HepG2 (cell line): Measurements from ENCODE around the gene GADD45GIP1. TPM values are rescaled to one million over a fixed set of nuclear protein-coding genes. Genes with fewer than 3 reads are reported as not detected.

Experiments
- ATAC-seq: fragments of 200-7000 bp; cut with Tn5 transposase; 3 replicates; pipeline ENCODE4 v1.9.1; 2020; ENCODE audit warnings: mild to moderate bottlenecking, moderate library complexity
- BruUV-seq: library from RNA; stranded (reverse); fragments of 400-500 nt; replicated peaks from 2 replicates; lab custom pipeline; 2021; lab: Mats Ljungman, UMichigan
- CTCF ChIA-PET: fragments of 300-600 bp; formaldehyde crosslinking; extraction: SDS; loops from one replicate; lab custom pipeline; 2021; ENCODE audit warnings: low total read pairs, inconsistent platforms, low intra/inter-chr PET ratio; lab: Yijun Ruan, JAX
- POLR2A ChIA-PET: fragments of 350-600 bp; sonication (Branson Sonifier 250); formaldehyde crosslinking; loops from one replicate; lab custom pipeline; 2020; ENCODE audit warnings: antibody characterized with exemption, inconsistent platforms; lab: Yijun Ruan, JAX
- DNase-seq: peaks from one replicate; pipeline ENCODE4 v3.0.0-alpha.2; 2015; ENCODE audit warnings: low spot score
- FAIRE-seq: peaks from 3 replicates; lab custom pipeline; 2011; peaks lifted over from hg19 to GRCh38; lab: Jason Lieb, UNC
- H2AFZ ChIP-seq: one replicate; pipeline ENCODE4 v1.6.1; 2011; ENCODE audit warnings: low read length, inconsistent platforms
- H3K27ac ChIP-seq: fragments of 300-600 bp; 3 replicates; pipeline ENCODE4 v1.8.0; 2011; ENCODE audit warnings: mixed run types, mild to moderate bottlenecking, mixed read lengths, low read length, inconsistent platforms; ENCODE audit not compliant: insufficient read depth; ENCODE audit errors: extremely low read length
- H3K27me3 ChIP-seq, 2 experiments: fragments of 200-600 bp in 1 of 2; 2 replicates in 1 of 2; 3 replicates in 1 of 2; pipeline versions ENCODE4 v1.6.0 to v1.8.0; 2011; ENCODE audit warnings: low read length in 2 of 2, mild to moderate bottlenecking in 2 of 2, moderate library complexity in 2 of 2, inconsistent platforms in 1 of 2; ENCODE audit not compliant: insufficient read depth in 2 of 2, control insufficient read depth in 1 of 2
- H3K36me3 ChIP-seq, 2 experiments: fragments of 200-600 bp in 1 of 2; replicated peaks in 1 of 2; 2 replicates in 1 of 2; 3 replicates in 1 of 2; pipeline versions ENCODE4 v1.5.1 to v1.8.0; 2011; ENCODE audit warnings: low read length in 2 of 2, inconsistent platforms in 1 of 2; ENCODE audit not compliant: insufficient read depth in 2 of 2, control insufficient read depth in 1 of 2
- H3K4me1 ChIP-seq: 2 replicates; pipeline ENCODE4 v1.5.1; 2012; ENCODE audit warnings: low read length, inconsistent platforms; ENCODE audit not compliant: insufficient read depth
- H3K4me2 ChIP-seq: 2 replicates; pipeline ENCODE4 v1.6.0; 2011; ENCODE audit warnings: low read depth, low read length, inconsistent platforms
- H3K4me3 ChIP-seq, 3 experiments: fragments of 200-600 bp in 1 of 3; sonication (generic), shearing (Covaris generic) in 1 of 3; replicated peaks in 1 of 3; 2 replicates each; pipeline ENCODE4 v1.5.1; 2011 to 2016; ENCODE audit warnings: low read length in 3 of 3, inconsistent platforms in 2 of 3, low read depth in 2 of 3, mild to moderate bottlenecking in 2 of 3, control low read depth in 1 of 3, mixed read lengths in 1 of 3; ENCODE audit not compliant: insufficient read depth in 1 of 3
- H3K79me2 ChIP-seq: one replicate; pipeline ENCODE4 v1.6.1; 2011; ENCODE audit warnings: low read length, inconsistent platforms; ENCODE audit not compliant: insufficient read depth
- H3K9ac ChIP-seq: 2 replicates; pipeline ENCODE4 v1.6.0; 2011; ENCODE audit warnings: mild to moderate bottlenecking, low read depth, low read length, inconsistent platforms; ENCODE audit not compliant: insufficient read depth
- H3K9me3 ChIP-seq: 2 replicates; pipeline ENCODE4 v1.5.1; 2012; ENCODE audit warnings: mild to moderate bottlenecking, low read length
- H4K20me1 ChIP-seq: 2 replicates; pipeline ENCODE4 v1.6.0; 2011; ENCODE audit warnings: inconsistent platforms, mild to moderate bottlenecking, low read length, moderate library complexity; ENCODE audit not compliant: insufficient read depth
- MEIS1 ChIP-seq: sonication (generic); formaldehyde crosslinking; IDR thresholded peaks from 2 replicates; pipeline ENCODE4 v1.9.0; 2021; ENCODE audit warnings: mild to moderate bottlenecking, missing genetic modification reagents, moderate library complexity, borderline replicate concordance
- NRL ChIP-seq: sonication (generic); formaldehyde crosslinking; IDR thresholded peaks from 2 replicates; pipeline ENCODE4 v1.5.0; 2020; ENCODE audit warnings: missing genetic modification reagents, mild to moderate bottlenecking, moderate library complexity, borderline replicate concordance
- RBM39 ChIP-seq: fragments of 200-400 bp; formaldehyde crosslinking; IDR thresholded peaks from one replicate; pipeline ENCODE4 v1.6.1; 2018; ENCODE audit warnings: antibody characterized with exemption, mild to moderate bottlenecking, low read depth, low read length; ENCODE audit not compliant: poor library complexity, severe bottlenecking
- ZNF563 ChIP-seq: sonication (generic); formaldehyde crosslinking; IDR thresholded peaks from 2 replicates; pipeline ENCODE4 v1.8.0; 2022; ENCODE audit warnings: mild to moderate bottlenecking, moderate library complexity, missing genetic modification reagents
- WGBS: methylation state at CpG from one replicate; pipeline ENCODE4 v1.1.6; 2017; ENCODE audit warnings: low lambda C conversion rate; 5-methylcytosine and 5-hydroxymethylcytosine counted together
- in situ Hi-C: cut with HindIII; loops from 2 replicates; pipeline ENCODE4 v1.10.0; 2017; ENCODE audit warnings: low pct_unique_long_range_greater_than_20kb; ENCODE audit not compliant: extremely low pct_ligation_motif_present
- intact Hi-C: fragments of 100-400 bp; cut with micrococcal nuclease; formaldehyde crosslinking; loops from one replicate; pipeline ENCODE4 v1.10.0; 2022; ENCODE audit not compliant: unreplicated experiment
- polyA plus RNA-seq, 8 experiments: library from polyadenylated mRNA; depleted of rRNA in 3 of 8; stranded (reverse) in 7 of 8; unstranded in 1 of 8; fragments of >200 nt; fragmentation: Illumina TruSeq in 4 of 8; extraction: Trizol in 4 of 8; gene quantifications; 2 replicates each; pipeline versions ENCODE4 v1.2.1 to v1.2.3, GENCODE V29; 2011 to 2016; ENCODE audit warnings: low read depth in 4 of 8, missing spikeins in 1 of 8, mixed read lengths in 1 of 8; ENCODE audit not compliant: insufficient read depth in 1 of 8
- total RNA-seq, 5 experiments: library from RNA; depleted of rRNA; stranded (reverse); fragments of >200 nt; fragmentation: Illumina TruSeq; extraction: Trizol; gene quantifications; 2 replicates each; pipeline ENCODE4 v1.2.3, GENCODE V29; 2016; ENCODE audit warnings: low read depth in 1 of 5
- TF ChIP-seq, protein P1 (sequence below), 2 experiments: fragments of 450-650 bp in 1 of 2; sonication (generic) in 1 of 2; formaldehyde crosslinking in 1 of 2; IDR thresholded peaks; 2 replicates each; pipeline versions ENCODE4 v1.6.1 to v1.8.0; 2016 to 2022; ENCODE audit warnings: antibody characterized with exemption in 1 of 2, mild to moderate bottlenecking in 1 of 2, missing genetic modification reagents in 1 of 2

The GADD45GIP1 gene
- total and polyA plus RNA-seq, 2 of the 13 experiments (the other 11 are each of a cell fraction or from before 2014, with no cell fraction given), result 24.6 to 30.7 TPM

DNA sequence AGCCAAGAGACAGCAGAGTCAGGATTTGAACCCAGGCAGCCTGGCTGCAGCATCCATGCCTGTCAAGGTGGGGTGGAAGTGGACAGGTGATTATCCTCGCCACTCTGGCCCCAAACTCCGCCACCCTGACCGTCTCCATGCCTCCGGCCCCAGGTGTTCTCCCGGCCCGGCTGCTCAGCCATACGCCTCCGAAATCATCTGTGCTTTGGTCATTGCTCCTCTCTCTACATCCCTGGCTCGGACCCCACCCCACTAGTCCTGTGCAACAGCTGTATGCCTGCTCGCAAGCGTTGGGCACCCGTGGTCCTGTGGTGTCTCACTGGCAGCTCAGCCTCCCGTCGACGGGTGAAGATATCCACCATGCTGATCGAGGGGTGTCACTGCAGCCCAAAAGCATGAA, 16.2 kb upstream of the GADD45GIP1 start:
- in situ Hi-C loops, result loop anchor here (10.0 kb wide), 1 partner anchor 292 kb away; no protein-coding TSS in a partner anchor
- no peaks in the 10 kb centered on the region for H3K36me3 ChIP-seq

More for the DNA sequence above, 16.2 kb upstream of the GADD45GIP1 start:
- ChIA-PET CTCF (no interaction called here), POLR2A (interaction anchor here (0.7 to 1.0 kb wide), 3 partner anchors 8 to 81 kb away, joined by 3 read pairs; partner anchors contain the start of gene GADD45GIP1)
- Histone ChIP-seq H3K27me3 (no peaks in the 10 kb centered on the region), H3K4me3 (no peak overlapping the region), H3K4me1 (peaks cover 37% of the 10 kb centered on the region), H3K27ac (no peak overlapping the region), H3K9ac (no peak overlapping the region), H4K20me1 (no peaks in the 10 kb centered on the region), H3K79me2 (no peaks in the 10 kb centered on the region), H3K4me2 (peak overlapping the region; percentile 57; the same call in 1 of the 2 replicates), H2AFZ (no peak overlapping the region), H3K9me3 (no peaks in the 10 kb centered on the region)
- no TSS peak for BruUV-seq
- WGBS, result 76% methylated on average over 16 of the region's 16 CpGs
- ATAC-seq (no peak), FAIRE-seq (no peak), DNase-seq (no peak)
- intact Hi-C loops, result no loop called here
- TF ChIP-seq RBM39, result no peak
- TF ChIP-seq, protein P1, sequence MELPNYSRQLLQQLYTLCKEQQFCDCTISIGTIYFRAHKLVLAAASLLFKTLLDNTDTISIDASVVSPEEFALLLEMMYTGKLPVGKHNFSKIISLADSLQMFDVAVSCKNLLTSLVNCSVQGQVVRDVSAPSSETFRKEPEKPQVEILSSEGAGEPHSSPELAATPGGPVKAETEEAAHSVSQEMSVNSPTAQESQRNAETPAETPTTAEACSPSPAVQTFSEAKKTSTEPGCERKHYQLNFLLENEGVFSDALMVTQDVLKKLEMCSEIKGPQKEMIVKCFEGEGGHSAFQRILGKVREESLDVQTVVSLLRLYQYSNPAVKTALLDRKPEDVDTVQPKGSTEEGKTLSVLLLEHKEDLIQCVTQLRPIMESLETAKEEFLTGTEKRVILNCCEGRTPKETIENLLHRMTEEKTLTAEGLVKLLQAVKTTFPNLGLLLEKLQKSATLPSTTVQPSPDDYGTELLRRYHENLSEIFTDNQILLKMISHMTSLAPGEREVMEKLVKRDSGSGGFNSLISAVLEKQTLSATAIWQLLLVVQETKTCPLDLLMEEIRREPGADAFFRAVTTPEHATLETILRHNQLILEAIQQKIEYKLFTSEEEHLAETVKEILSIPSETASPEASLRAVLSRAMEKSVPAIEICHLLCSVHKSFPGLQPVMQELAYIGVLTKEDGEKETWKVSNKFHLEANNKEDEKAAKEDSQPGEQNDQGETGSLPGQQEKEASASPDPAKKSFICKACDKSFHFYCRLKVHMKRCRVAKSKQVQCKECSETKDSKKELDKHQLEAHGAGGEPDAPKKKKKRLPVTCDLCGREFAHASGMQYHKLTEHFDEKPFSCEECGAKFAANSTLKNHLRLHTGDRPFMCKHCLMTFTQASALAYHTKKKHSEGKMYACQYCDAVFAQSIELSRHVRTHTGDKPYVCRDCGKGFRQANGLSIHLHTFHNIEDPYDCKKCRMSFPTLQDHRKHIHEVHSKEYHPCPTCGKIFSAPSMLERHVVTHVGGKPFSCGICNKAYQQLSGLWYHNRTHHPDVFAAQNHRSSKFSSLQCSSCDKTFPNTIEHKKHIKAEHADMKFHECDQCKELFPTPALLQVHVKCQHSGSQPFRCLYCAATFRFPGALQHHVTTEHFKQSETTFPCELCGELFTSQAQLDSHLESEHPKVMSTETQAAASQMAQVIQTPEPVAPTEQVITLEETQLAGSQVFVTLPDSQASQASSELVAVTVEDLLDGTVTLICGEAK (IDR thresholded peaks at IDR 0.05), result no peak
- TF ChIP-seq, protein P1 (CRISPR knock-in tag; IDR thresholded peaks at IDR 0.05), result peak; percentile 17; the same call in 1 of the 2 replicates
- TF ChIP-seq NRL (CRISPR knock-in tag), result 0 out of 2 replicates have a peak, but pooled peaks have one; percentile 16
- no peak for TF ChIP-seq ZNF563 (CRISPR knock-in tag)
- TF ChIP-seq MEIS1 (CRISPR knock-in tag), result 0 out of 2 replicates have a peak, but pooled peaks have one; percentile 14
